Measurements from ENCODE around the gene FCN3. TPM values are rescaled to one million over a fixed set of nuclear protein-coding genes. Genes with fewer than 3 reads are reported as not detected.
A peak's percentile ranks its signal among the peaks of the same experiment; 100 is the strongest.

Gene FCN3
- total and polyA plus RNA-seq, 4 experiments from 2014 or later: not detected

DNA sequence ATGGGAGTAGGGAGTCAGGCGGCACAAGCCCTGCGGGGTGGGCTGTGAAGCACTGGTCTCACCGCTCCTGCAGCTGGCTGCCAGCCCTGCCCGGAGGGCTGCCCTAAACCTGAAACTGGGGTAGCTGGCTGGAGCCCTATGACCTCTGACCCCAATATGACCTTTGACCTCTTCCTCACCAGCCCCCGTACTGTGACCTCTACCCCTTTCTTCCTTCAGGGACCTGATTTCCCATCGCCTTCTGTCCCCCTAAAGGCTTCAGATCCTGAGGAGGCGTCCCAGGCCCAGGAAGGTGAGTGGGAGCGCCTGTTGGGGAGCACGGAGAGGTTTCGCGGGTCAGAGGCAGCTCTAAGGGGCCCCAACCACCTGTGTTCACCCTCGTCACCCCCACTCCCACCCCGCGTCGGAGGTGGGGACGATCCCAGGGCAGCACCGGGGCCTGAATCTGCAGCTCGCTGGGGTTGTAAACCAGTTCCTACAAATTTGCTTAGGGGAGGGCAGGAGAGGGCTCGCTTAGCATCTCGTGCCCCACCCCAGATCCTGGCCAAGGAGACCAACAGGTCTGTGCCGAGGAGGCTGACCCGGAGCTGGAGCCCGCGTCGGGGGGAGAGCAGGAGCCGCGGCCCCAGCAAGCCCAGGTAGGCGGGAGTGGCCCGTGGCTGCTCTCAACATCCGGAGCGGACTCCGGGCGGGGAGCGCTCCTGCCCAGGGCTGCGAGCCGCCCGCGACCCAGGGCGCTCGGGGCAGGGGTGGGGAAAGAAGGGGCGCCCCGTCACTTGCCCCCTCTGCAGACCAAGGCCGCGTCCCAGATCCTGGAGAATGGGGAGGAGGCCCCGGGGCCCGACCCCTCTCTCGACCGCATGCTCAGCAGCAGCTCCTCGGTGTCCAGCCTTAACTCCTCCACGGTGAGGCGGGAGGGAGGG lies 25.5 kb downstream of the FCN3 start:
- intact Hi-C loops (cut with micrococcal nuclease): loop anchor here (1.0 kb wide), 1 partner anchor 8 kb away; no protein-coding TSS in a partner anchor
- Mint-ChIP-seq H3K27ac (peak overlapping the region in 4 of 7 donors; percentile 18 to 68 (median 42)), H3K27me3 (no peaks in the 10 kb centered on the region), H3K36me3 (peaks cover 16 to 36% of the 10 kb centered on the region in 2 donors), H3K9me3 (no peaks in the 10 kb centered on the region), H3K4me3 (peak overlapping the region in 6 of 8 donors; percentile 17 to 72 (median 55)), H3K4me1 (peaks cover 11 to 32% (median 13%) of the 10 kb centered on the region in 4 donors)
- H3K27me3 ChIP-seq (ENCODE audit: insufficient read depth, low read length): no peaks in the 10 kb centered on the region
- DNase-seq: peak in 1 of 5 donors; percentile 33
- POLR2A ChIA-PET (ENCODE audit: partially characterized antibody): interaction anchor here (0.5 to 15.5 kb wide), 5 partner anchors 6 to 256 kb away, joined by 3 to 202 read pairs (median 15); partner anchors contain the start of genes MAP3K6, SYTL1 and WASF2
- H3K4me1 ChIP-seq (ENCODE audit: insufficient read depth, low read length): peaks cover 32% of the 10 kb centered on the region
- H3K4me3 ChIP-seq (ENCODE audit: low read length in 2 of 2): peak overlapping the region in 1 of 2 donors; percentile 34
- peaks cover 25% of the 10 kb centered on the region for H3K36me3 ChIP-seq (ENCODE audit: insufficient read depth, low read length)
- CTCF ChIA-PET (ENCODE audit: partially characterized antibody): interaction anchor here (0.9 to 2.5 kb wide), 4 partner anchors 8 to 47 kb away, joined by 3 to 13 read pairs (median 6); partner anchors contain the start of gene SYTL1
- peak overlapping the region; percentile 44 for H3K27ac ChIP-seq (ENCODE audit: low read depth, low read length)
- no peaks in the 10 kb centered on the region for H3K9me3 ChIP-seq (ENCODE audit: control insufficient read depth in 1 of 2, low read length in 2 of 2)

DNA sequence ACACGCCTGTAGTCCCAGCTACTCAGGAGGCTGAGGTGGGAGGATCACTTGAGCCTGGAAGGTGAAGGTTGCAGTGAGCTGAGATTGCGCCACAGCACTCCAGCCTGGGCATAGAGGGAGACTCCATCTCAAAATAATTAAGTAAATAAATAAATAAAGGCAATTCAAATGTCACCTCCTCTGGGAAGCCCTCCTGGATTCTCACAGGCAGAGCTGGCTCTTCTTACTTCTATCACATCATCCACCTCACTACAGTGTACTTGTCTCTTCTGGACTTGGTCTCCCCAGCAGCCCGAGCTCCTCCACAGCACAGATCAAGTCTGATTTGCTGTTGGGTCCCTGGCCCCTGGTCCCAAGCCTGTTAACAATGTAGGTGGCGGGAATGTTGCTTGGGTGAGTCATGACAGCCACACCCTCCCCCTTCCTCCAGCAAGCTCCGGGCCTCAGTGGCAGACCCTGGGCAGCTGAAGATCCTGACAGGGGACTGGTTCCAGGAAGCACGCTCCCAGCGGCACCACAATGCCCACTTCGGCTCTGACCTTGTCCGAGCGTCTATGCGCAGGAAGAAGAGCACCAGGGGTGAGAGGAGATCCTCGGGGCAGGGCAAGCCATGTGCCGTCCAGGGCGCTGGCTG lies 27.5 kb downstream of the FCN3 start:
- Histone ChIP-seq H3K27ac (ENCODE audit: low read depth, low read length) (no peak overlapping the region), H3K4me1 (ENCODE audit: insufficient read depth, low read length) (peaks cover 39% of the 10 kb centered on the region), H3K36me3 (ENCODE audit: insufficient read depth, low read length) (peaks cover 25% of the 10 kb centered on the region), H3K4me3 (ENCODE audit: low read length in 2 of 2) (no peak overlapping the region), H3K27me3 (ENCODE audit: insufficient read depth, low read length) (no peaks in the 10 kb centered on the region), H3K9me3 (ENCODE audit: control insufficient read depth in 1 of 2, low read length in 2 of 2) (no peaks in the 10 kb centered on the region)
- H3K27ac Mint-ChIP-seq: peak overlapping the region in 2 of 7 donors; percentile 18 to 53
- peak overlapping the region in 1 of 8 donors; percentile 55 for H3K4me3 Mint-ChIP-seq
- no peak for DNase-seq
- intact Hi-C loops (cut with micrococcal nuclease): no loop called here
- H3K36me3 Mint-ChIP-seq: peaks cover 16 to 47% of the 10 kb centered on the region in 2 donors
- no peaks in the 10 kb centered on the region for H3K9me3 Mint-ChIP-seq
- POLR2A ChIA-PET (ENCODE audit: partially characterized antibody): interaction anchor here (0.7 to 8.3 kb wide), 2 partner anchors 9 to 24 kb away, joined by 3 to 202 read pairs; no protein-coding TSS in a partner anchor
- H3K4me1 Mint-ChIP-seq: peaks cover 16 to 42% (median 27%) of the 10 kb centered on the region in 4 donors
- no peaks in the 10 kb centered on the region for H3K27me3 Mint-ChIP-seq
- CTCF ChIA-PET (ENCODE audit: partially characterized antibody): interaction anchor here (1.1 to 9.6 kb wide), 3 partner anchors 10 to 45 kb away, joined by 4 to 105 read pairs (median 6); no protein-coding TSS in a partner anchor

DNA sequence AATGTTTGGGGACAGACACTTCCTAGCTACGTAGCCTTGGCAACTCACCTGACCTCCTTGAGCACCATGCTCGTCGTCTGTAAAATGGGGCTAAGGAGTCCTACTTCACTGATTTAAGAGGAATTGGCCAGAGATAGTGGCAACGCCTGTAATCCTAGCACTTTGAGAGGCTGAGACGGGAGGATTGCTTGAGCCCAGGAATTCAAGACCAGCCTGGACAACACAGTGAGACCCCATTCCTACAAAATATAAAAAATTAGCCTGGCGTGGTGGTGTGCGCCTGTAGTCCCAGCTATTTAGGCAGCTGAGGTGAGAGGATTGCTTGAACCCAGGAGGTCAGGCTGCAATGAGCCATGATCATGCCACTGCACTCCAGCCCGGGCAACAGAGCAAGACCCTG lies 28.3 kb downstream of the FCN3 start:
- H3K4me1 Mint-ChIP-seq: peaks cover 18 to 46% (median 32%) of the 10 kb centered on the region in 4 donors
- no peaks in the 10 kb centered on the region for H3K27me3 ChIP-seq (ENCODE audit: insufficient read depth, low read length)
- H3K27ac ChIP-seq (ENCODE audit: low read depth, low read length): no peak overlapping the region
- ChIA-PET POLR2A (ENCODE audit: partially characterized antibody) (interaction anchor here (0.7 to 8.3 kb wide), 2 partner anchors 10 to 24 kb away, joined by 3 to 202 read pairs; no protein-coding TSS in a partner anchor), CTCF (ENCODE audit: partially characterized antibody) (interaction anchor here (1.1 to 9.6 kb wide), 5 partner anchors 11 to 45 kb away, joined by 3 to 105 read pairs (median 6); no protein-coding TSS in a partner anchor)
- H3K36me3 Mint-ChIP-seq: peaks cover 16 to 46% of the 10 kb centered on the region in 2 donors
- no peaks in the 10 kb centered on the region for H3K27me3 Mint-ChIP-seq
- peak overlapping the region in 5 of 8 donors; percentile 27 to 73 (median 54) for H3K4me3 Mint-ChIP-seq
- H3K9me3 ChIP-seq (ENCODE audit: control insufficient read depth in 1 of 2, low read length in 2 of 2): no peaks in the 10 kb centered on the region
- no peak overlapping the region for H3K4me3 ChIP-seq (ENCODE audit: low read length in 2 of 2)
- intact Hi-C loops (cut with micrococcal nuclease): no loop called here
- peak overlapping the region in 4 of 7 donors; percentile 53 to 82 (median 62) for H3K27ac Mint-ChIP-seq
- peaks cover 42% of the 10 kb centered on the region for H3K4me1 ChIP-seq (ENCODE audit: insufficient read depth, low read length)
- no peaks in the 10 kb centered on the region for H3K9me3 Mint-ChIP-seq
- DNase-seq: no peak
- peaks cover 22% of the 10 kb centered on the region for H3K36me3 ChIP-seq (ENCODE audit: insufficient read depth, low read length)

DNA sequence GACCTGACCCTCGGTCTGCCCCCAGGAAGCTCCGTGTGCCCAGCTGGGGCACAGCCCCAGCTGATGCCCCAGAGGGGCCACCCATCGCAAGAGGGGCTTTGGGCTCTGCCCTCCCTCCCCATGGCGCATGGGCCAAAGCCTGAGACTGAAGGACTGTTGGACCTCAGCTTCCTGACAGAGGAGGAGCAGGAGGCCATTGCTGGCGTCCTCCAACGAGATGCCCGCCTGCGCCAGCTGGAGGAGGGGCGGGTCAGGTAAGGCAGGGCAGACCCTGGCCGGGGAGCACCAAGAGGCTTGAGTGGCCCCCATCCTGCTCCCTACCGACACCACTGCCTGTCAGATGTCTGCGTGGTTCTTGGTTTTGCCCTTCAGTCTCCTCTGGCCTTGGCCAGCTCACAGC lies 29.4 kb downstream of the FCN3 start:
- Histone ChIP-seq H3K36me3 (ENCODE audit: insufficient read depth, low read length) (peaks cover 17% of the 10 kb centered on the region), H3K4me1 (ENCODE audit: insufficient read depth, low read length) (peaks cover 51% of the 10 kb centered on the region), H3K9me3 (ENCODE audit: control insufficient read depth in 1 of 2, low read length in 2 of 2) (no peaks in the 10 kb centered on the region), H3K27ac (ENCODE audit: low read depth, low read length) (no peak overlapping the region), H3K4me3 (ENCODE audit: low read length in 2 of 2) (no peak overlapping the region), H3K27me3 (ENCODE audit: insufficient read depth, low read length) (no peaks in the 10 kb centered on the region)
- no peaks in the 10 kb centered on the region for H3K9me3 Mint-ChIP-seq
- POLR2A ChIA-PET (ENCODE audit: partially characterized antibody): interaction anchor here (1.0 to 8.3 kb wide), 4 partner anchors 10 to 111 kb away, joined by 3 to 202 read pairs (median 32); partner anchors contain the start of genes TMEM222 and WDTC1
- H3K27ac Mint-ChIP-seq: peak overlapping the region in 1 of 7 donors; percentile 81
- H3K4me3 Mint-ChIP-seq: peak overlapping the region in 5 of 8 donors; percentile 45 to 82 (median 67)
- CTCF ChIA-PET (ENCODE audit: partially characterized antibody): interaction anchor here (0.6 to 9.6 kb wide), 8 partner anchors 12 to 318 kb away, joined by 3 to 105 read pairs (median 4); partner anchors contain the start of gene CD164L2
- peaks cover 16 to 44% of the 10 kb centered on the region in 2 donors for H3K36me3 Mint-ChIP-seq
- intact Hi-C loops (cut with micrococcal nuclease): no loop called here
- no peaks in the 10 kb centered on the region for H3K27me3 Mint-ChIP-seq
- no peak for DNase-seq
- H3K4me1 Mint-ChIP-seq: peaks cover 24 to 55% (median 39%) of the 10 kb centered on the region in 4 donors

DNA sequence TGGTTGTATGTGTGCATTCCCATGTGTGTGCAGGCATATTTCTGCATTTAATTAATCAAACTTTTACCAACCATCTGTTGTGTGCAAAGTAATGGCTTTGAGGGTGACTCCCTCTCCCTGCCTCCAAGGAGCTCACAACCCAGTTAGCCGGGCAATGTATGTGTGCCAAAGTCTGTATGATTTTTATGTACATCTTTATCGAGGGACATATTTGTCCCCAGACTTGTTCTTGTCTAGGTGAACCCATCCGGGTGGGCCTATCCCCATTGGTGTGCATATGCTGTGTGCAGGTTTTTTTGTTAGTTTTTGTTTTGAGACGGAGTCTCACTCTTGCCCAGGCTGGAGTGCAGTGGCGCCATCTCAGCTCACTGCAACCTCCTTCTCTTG lies 31.0 kb downstream of the FCN3 start:
- Mint-ChIP-seq H3K27ac (peak overlapping the region; percentile 92 to 96 (median 95)), H3K27me3 (no peaks in the 10 kb centered on the region), H3K36me3 (peaks cover 16 to 45% of the 10 kb centered on the region in 2 donors), H3K9me3 (no peaks in the 10 kb centered on the region), H3K4me1 (peaks cover 33 to 68% (median 51%) of the 10 kb centered on the region in 4 donors), H3K4me3 (peak overlapping the region; percentile 90 to 99 (median 97))
- Histone ChIP-seq H3K4me1 (ENCODE audit: insufficient read depth, low read length) (peaks cover 55% of the 10 kb centered on the region), H3K27ac (ENCODE audit: low read depth, low read length) (peak overlapping the region; percentile 80), H3K27me3 (ENCODE audit: insufficient read depth, low read length) (no peaks in the 10 kb centered on the region), H3K4me3 (ENCODE audit: low read length in 2 of 2) (peak overlapping the region; percentile 1 to 82), H3K9me3 (ENCODE audit: control insufficient read depth in 1 of 2, low read length in 2 of 2) (no peaks in the 10 kb centered on the region), H3K36me3 (ENCODE audit: insufficient read depth, low read length) (peaks cover 15% of the 10 kb centered on the region)
- CTCF ChIA-PET (ENCODE audit: partially characterized antibody): interaction anchor here (0.6 to 9.6 kb wide), 8 partner anchors 11 to 236 kb away, joined by 3 to 105 read pairs (median 4); no protein-coding TSS in a partner anchor
- DNase-seq: no peak
- intact Hi-C loops (cut with micrococcal nuclease): loop anchor here (1.0 kb wide), 1 partner anchor 14 kb away; no protein-coding TSS in a partner anchor
- POLR2A ChIA-PET (ENCODE audit: partially characterized antibody): interaction anchor here (0.8 to 8.3 kb wide), 6 partner anchors 11 to 599 kb away, joined by 3 to 202 read pairs (median 10); partner anchors contain the start of genes MAP3K6 and TMEM222

DNA sequence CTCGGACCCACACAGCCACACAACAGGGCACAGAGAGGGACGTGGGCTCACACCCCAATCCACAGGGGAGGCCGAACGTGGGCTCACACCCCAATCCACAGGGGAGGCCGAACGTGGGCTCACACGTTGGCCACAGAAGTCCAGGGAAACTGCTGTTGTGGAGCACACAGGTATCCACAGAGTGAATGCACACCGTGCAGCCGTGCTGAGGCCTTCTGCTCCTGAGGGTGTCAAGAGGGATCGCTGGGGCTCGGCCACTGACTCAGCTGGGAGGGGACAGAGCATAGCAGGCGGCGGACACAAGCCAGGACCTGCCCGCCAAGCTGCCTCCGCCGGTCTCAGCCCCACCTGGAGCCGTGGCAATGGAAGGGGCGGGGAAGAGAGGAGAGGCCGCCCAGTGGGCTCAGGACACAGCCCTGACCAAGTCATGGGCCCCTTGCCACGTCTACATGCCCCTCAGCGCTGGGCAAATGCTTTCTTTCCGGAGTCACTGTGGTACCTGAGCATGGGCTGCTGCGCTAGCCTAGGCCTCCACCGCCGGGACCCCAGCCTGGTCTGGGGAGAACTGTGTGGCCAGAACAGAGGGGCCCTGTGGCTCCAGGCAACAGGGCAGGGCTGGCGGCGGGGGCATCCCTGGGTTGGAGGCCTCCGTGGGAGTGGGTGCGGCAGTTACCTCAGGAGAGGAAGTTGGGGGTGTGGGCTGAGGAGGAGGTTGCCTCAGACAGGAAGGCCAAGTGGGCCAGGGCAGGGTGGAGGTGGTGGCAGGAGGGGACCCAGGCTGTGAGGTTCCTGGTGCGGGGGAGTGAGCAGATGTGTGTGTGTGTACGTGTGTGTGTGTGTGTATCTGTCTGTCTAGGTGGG lies 31.6 kb downstream of the FCN3 start:
- Histone ChIP-seq H3K27me3 (ENCODE audit: insufficient read depth, low read length) (no peaks in the 10 kb centered on the region), H3K36me3 (ENCODE audit: insufficient read depth, low read length) (peaks cover 15% of the 10 kb centered on the region), H3K4me3 (ENCODE audit: low read length in 2 of 2) (peak overlapping the region; percentile 82 to 94), H3K4me1 (ENCODE audit: insufficient read depth, low read length) (peaks cover 55% of the 10 kb centered on the region), H3K9me3 (ENCODE audit: control insufficient read depth in 1 of 2, low read length in 2 of 2) (no peaks in the 10 kb centered on the region), H3K27ac (ENCODE audit: low read depth, low read length) (peak overlapping the region; percentile 80)
- Mint-ChIP-seq H3K36me3 (peaks cover 15 to 44% of the 10 kb centered on the region in 2 donors), H3K27ac (peak overlapping the region; percentile 92 to 96 (median 95)), H3K9me3 (no peaks in the 10 kb centered on the region), H3K4me3 (peak overlapping the region; percentile 90 to 99 (median 97)), H3K4me1 (peaks cover 33 to 68% (median 51%) of the 10 kb centered on the region in 4 donors), H3K27me3 (no peaks in the 10 kb centered on the region)
- ChIA-PET POLR2A (ENCODE audit: partially characterized antibody) (interaction anchor here (0.9 to 8.3 kb wide), 8 partner anchors 10 to 598 kb away, joined by 3 to 202 read pairs (median 16); partner anchors contain the start of genes MAP3K6, TMEM222 and WASF2), CTCF (ENCODE audit: partially characterized antibody) (interaction anchor here (0.6 to 9.6 kb wide), 14 partner anchors 10 to 235 kb away, joined by 3 to 105 read pairs (median 4); no protein-coding TSS in a partner anchor)
- DNase-seq: peak; percentile 84 to 95 (median 89)
- intact Hi-C loops (cut with micrococcal nuclease): loop anchor here (1.0 kb wide), 2 partner anchors 14 to 21 kb away; partner anchors contain the start of gene TMEM222

Measured in CD4-positive, alpha-beta memory T cell (primary cell).